Coronary artery (tissue), 2 donors: ENCODE results near the gene PCDH15.

Experiments
- DNase-seq: peaks from one replicate; pipeline ENCODE4 v3.0.0-alpha.2; 2017; ENCODE audit warnings: low spot score
- H3K27ac ChIP-seq, 2 donors: fragments of 200-600 bp; sonication (generic); one replicate each; pipeline ENCODE4 v1.5.1; 2016 to 2019
- H3K4me3 ChIP-seq: fragments of 200-600 bp; sonication (generic); 2 replicates; pipeline ENCODE4 v1.5.1; 2016; ENCODE audit warnings: mild to moderate bottlenecking, moderate library complexity
- TF ChIP-seq, protein P1 (sequence below): fragments of 200-600 bp; sonication (generic); IDR thresholded peaks from one replicate; pipeline ENCODE4 v1.5.1; 2019; ENCODE audit warnings: antibody characterized with exemption

The PCDH15 gene

GRCh38 chr10:54710918-54711317, 90.1 kb downstream of the PCDH15 start:
- no peak overlapping the region for H3K27ac ChIP-seq
- TF ChIP-seq, protein P1, sequence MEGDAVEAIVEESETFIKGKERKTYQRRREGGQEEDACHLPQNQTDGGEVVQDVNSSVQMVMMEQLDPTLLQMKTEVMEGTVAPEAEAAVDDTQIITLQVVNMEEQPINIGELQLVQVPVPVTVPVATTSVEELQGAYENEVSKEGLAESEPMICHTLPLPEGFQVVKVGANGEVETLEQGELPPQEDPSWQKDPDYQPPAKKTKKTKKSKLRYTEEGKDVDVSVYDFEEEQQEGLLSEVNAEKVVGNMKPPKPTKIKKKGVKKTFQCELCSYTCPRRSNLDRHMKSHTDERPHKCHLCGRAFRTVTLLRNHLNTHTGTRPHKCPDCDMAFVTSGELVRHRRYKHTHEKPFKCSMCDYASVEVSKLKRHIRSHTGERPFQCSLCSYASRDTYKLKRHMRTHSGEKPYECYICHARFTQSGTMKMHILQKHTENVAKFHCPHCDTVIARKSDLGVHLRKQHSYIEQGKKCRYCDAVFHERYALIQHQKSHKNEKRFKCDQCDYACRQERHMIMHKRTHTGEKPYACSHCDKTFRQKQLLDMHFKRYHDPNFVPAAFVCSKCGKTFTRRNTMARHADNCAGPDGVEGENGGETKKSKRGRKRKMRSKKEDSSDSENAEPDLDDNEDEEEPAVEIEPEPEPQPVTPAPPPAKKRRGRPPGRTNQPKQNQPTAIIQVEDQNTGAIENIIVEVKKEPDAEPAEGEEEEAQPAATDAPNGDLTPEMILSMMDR, result no peak
- no peak for DNase-seq
- no peak overlapping the region for H3K4me3 ChIP-seq

GRCh38 chr10:54708591-54708990, 92.4 kb downstream of the PCDH15 start:
- no peak overlapping the region for H3K27ac ChIP-seq
- no peak overlapping the region for H3K4me3 ChIP-seq
- DNase-seq, result no peak
- TF ChIP-seq, protein P1, result no peak

DNA sequence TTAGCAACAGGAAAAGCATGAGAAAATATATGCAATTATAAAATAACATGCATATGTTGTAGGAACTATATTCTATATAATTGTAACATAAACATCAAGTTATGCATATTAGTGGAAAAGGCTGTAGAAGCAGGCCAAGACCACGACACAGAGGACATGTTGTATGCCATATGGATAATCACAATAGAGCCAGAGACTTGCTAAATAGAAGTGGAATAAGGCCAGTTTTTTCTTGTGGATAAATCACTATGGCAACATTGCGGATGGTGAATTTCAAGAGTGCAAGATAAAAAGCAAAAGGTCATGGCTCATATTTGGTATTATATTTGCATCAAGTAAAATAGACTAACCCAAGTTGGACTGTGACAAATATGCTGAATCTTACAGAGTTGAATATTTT, 93.0 kb downstream of the PCDH15 start:
- DNase-seq, result no peak
- Histone ChIP-seq H3K4me3 (no peak overlapping the region), H3K27ac (no peak overlapping the region)
- TF ChIP-seq, protein P1, result no peak

- H3K27ac ChIP-seq, result no peak overlapping the region
- DNase-seq, result no peak
- TF ChIP-seq, protein P1, result no peak
- no peak overlapping the region for H3K4me3 ChIP-seq
These were observed 98.2 kb downstream of the PCDH15 start for GRCh38 chr10:54702583-54703485.

DNA sequence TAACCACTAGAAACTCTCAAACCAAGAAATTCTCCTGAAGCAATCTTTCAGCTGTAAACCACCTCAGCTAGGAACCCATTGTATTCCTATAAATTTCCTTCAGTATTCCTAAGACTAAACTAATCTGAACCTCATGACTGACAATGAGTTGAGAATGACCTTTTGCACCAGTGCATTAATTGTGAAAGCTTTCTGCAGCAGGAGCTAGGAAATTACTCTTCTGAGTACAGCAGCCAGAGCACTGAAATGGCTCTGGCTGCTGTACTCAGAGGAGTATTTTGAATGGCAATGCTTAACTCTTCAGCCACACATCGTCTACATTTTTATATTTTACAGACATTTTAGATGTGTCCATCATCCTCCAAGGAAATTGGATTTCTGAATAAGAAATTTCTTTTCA, 109.7 kb downstream of the PCDH15 start:
- DNase-seq, result no peak

DNA sequence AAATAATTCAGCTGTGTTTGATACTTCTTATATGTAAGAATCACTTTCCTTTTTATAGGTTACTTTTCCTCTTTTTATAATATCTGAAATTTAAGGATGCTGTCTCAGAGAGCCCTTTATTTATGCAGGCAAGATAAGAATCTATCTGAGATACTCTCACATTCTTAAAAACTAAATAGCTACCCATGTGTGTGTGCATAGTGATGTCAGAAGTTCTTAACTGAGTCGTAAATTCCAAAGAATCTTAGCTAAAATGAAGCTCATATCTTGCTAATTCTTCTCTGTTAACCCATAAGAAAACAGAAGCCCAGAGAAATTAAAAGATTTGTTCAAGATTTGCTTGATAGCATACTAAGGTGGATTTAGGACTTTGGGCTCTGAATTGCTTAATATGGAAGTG, 118.5 kb downstream of the PCDH15 start:
- Histone ChIP-seq H3K27ac (no peak overlapping the region), H3K4me3 (no peak overlapping the region)
- TF ChIP-seq, protein P1, result no peak
- no peak for DNase-seq

More for the DNA sequence above, 109.7 kb downstream of the PCDH15 start:
- Histone ChIP-seq H3K27ac (no peak overlapping the region), H3K4me3 (no peak overlapping the region)
- TF ChIP-seq, protein P1, result no peak

DNA sequence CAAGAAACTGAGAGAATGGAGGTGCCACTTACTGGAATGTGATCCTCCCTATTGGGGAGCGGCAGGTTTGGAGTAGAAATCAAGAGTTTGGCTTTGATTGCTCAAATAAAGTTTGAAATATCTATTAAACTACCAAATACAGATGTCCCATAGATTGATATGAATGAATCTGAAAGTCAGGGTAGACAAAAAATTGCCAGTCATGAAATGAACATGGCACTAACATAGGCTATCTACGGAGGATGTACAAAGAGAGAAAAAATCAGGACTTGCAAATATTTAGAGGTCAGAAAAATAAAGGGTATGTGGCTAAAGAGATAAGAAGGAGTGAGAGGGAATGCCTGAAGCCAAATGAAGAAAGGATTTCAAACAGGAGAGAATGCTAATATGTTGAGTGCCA, 119.9 kb downstream of the PCDH15 start:
- H3K4me3 ChIP-seq, result no peak overlapping the region
- no peak for DNase-seq
- TF ChIP-seq, protein P1, result no peak
- no peak overlapping the region for H3K27ac ChIP-seq
